Measurements from ENCODE around the gene SNX1.

SNX1 gene

GRCh38 chr15:64164436-64164835 is 68.7 kb downstream of the SNX1 start:
- DNase-seq (ENCODE audit: low spot score), result no peak

- no peak for DNase-seq (ENCODE audit: low spot score)
Measured at GRCh38 chr15:64166102-64166890, 70.5 kb downstream of the SNX1 start.

- no peak for DNase-seq (ENCODE audit: low spot score)
Measured at GRCh38 chr15:64180235-64180824, 84.5 kb downstream of the SNX1 start.

- no peak for DNase-seq (ENCODE audit: low spot score)
Measured at GRCh38 chr15:64182859-64183370, 87.1 kb downstream of the SNX1 start.

- DNase-seq (ENCODE audit: low spot score), result no peak
Measured at GRCh38 chr15:64185146-64185911, 89.5 kb downstream of the SNX1 start.

- no peak for DNase-seq (ENCODE audit: low spot score)
Measured at GRCh38 chr15:64187396-64188191, 91.8 kb downstream of the SNX1 start.

Measured in kidney capillary endothelial cell (primary cell).